ENCODE data around the gene ST6GALNAC5.

ST6GALNAC5 gene

GRCh38 chr1:76905876-76906595 is 38.8 kb downstream of the ST6GALNAC5 start:
- Histone ChIP-seq H2AFZ (ENCODE audit: low read length) (no peak overlapping the region), H3K79me2 (ENCODE audit: insufficient read depth, low read length) (no peaks in the 10 kb centered on the region), H3K36me3 (ENCODE audit: insufficient read depth, low read length) (no peaks in the 10 kb centered on the region), H3K4me2 (ENCODE audit: low read depth, low read length, poor library complexity, severe bottlenecking) (no peak overlapping the region), H3K27me3 (ENCODE audit: insufficient read depth, low read length, poor library complexity, severe bottlenecking) (no peaks in the 10 kb centered on the region), H4K20me1 (ENCODE audit: insufficient read depth, low read length, poor library complexity, severe bottlenecking) (no peaks in the 10 kb centered on the region), H3K9me2 (replicated peaks; ENCODE audit: low read depth, low read length) (no peaks in the 10 kb centered on the region), H3K9me3 (ENCODE audit: insufficient read depth, low read depth, low read length) (no peaks in the 10 kb centered on the region), H3F3A (ENCODE audit: low read depth) (no peaks in the 10 kb centered on the region), H3K9ac (ENCODE audit: low read depth, low read length, poor library complexity, severe bottlenecking) (no peak overlapping the region), H3K4me1 (ENCODE audit: insufficient read depth, low read length, poor library complexity, severe bottlenecking) (no peaks in the 10 kb centered on the region), H3K4me3 (ENCODE audit: low read length, poor library complexity, severe bottlenecking) (no peak overlapping the region)
- TF ChIP-seq EZH2phosphoT487 (IDR thresholded peaks at IDR 0.05; ENCODE audit: borderline replicate concordance) = no peak
- no peak for TF ChIP-seq CTCF (conservative IDR thresholded peaks at IDR 0.05; ENCODE audit: low read length)

- Histone ChIP-seq H3K4me2 (ENCODE audit: low read depth, low read length, poor library complexity, severe bottlenecking) (no peak overlapping the region), H3K27me3 (ENCODE audit: insufficient read depth, low read length, poor library complexity, severe bottlenecking) (no peaks in the 10 kb centered on the region), H3K9me2 (replicated peaks; ENCODE audit: low read depth, low read length) (no peaks in the 10 kb centered on the region), H3K4me3 (ENCODE audit: low read length, poor library complexity, severe bottlenecking) (no peak overlapping the region), H3K79me2 (ENCODE audit: insufficient read depth, low read length) (no peaks in the 10 kb centered on the region), H3K9ac (ENCODE audit: low read depth, low read length, poor library complexity, severe bottlenecking) (no peak overlapping the region), H4K20me1 (ENCODE audit: insufficient read depth, low read length, poor library complexity, severe bottlenecking) (no peaks in the 10 kb centered on the region), H3K36me3 (ENCODE audit: insufficient read depth, low read length) (no peaks in the 10 kb centered on the region), H2AFZ (ENCODE audit: low read length) (no peak overlapping the region), H3F3A (ENCODE audit: low read depth) (no peaks in the 10 kb centered on the region), H3K9me3 (ENCODE audit: insufficient read depth, low read depth, low read length) (no peaks in the 10 kb centered on the region), H3K4me1 (ENCODE audit: insufficient read depth, low read length, poor library complexity, severe bottlenecking) (no peaks in the 10 kb centered on the region)
- TF ChIP-seq CTCF (conservative IDR thresholded peaks at IDR 0.05; ENCODE audit: low read length) (no peak), EZH2phosphoT487 (IDR thresholded peaks at IDR 0.05; ENCODE audit: borderline replicate concordance) (no peak)
These were observed 42.0 kb downstream of the ST6GALNAC5 start for GRCh38 chr1:76909311-76909710.

DNA sequence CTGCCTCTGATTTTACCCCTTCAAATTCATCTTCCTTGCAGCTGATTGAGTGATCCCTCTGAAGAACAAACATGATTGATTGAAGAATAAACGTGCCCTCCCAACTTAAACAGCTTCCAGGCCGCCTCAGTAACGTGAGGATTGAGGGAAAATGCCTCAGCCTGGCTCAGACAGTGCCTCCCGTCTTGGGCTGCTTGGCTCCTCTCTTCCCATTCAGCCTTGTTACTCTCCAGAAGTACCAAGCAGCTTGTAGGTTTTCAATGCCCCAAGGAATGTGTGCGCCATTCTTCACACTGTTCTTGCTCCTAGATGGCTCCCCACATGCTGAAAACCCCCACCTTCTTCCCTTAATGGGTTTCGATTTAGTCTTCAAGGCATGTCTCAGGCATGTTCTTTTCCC is 51.8 kb downstream of the ST6GALNAC5 start:
- Histone ChIP-seq H4K20me1 (ENCODE audit: insufficient read depth, low read length, poor library complexity, severe bottlenecking) (no peaks in the 10 kb centered on the region), H3K9me2 (replicated peaks; ENCODE audit: low read depth, low read length) (no peaks in the 10 kb centered on the region), H3K9me3 (ENCODE audit: insufficient read depth, low read depth, low read length) (no peaks in the 10 kb centered on the region), H3K4me2 (ENCODE audit: low read depth, low read length, poor library complexity, severe bottlenecking) (no peak overlapping the region), H3K36me3 (ENCODE audit: insufficient read depth, low read length) (no peaks in the 10 kb centered on the region), H2AFZ (ENCODE audit: low read length) (no peak overlapping the region), H3K4me3 (ENCODE audit: low read length, poor library complexity, severe bottlenecking) (no peak overlapping the region), H3F3A (ENCODE audit: low read depth) (no peaks in the 10 kb centered on the region), H3K9ac (ENCODE audit: low read depth, low read length, poor library complexity, severe bottlenecking) (no peak overlapping the region), H3K27me3 (ENCODE audit: insufficient read depth, low read length, poor library complexity, severe bottlenecking) (no peaks in the 10 kb centered on the region), H3K79me2 (ENCODE audit: insufficient read depth, low read length) (no peaks in the 10 kb centered on the region), H3K4me1 (ENCODE audit: insufficient read depth, low read length, poor library complexity, severe bottlenecking) (no peaks in the 10 kb centered on the region)
- TF ChIP-seq CTCF (conservative IDR thresholded peaks at IDR 0.05; ENCODE audit: low read length) (no peak), EZH2phosphoT487 (IDR thresholded peaks at IDR 0.05; ENCODE audit: borderline replicate concordance) (no peak)
